HG03342 (cell line): ENCODE results near the gene YY2.
"Not testable (repeated sequence)": the region's sequence is repeated elsewhere in the genome, so short reads cannot be mapped to it uniquely, and the experiment has no call there.

Experiments
- ATAC-seq: cut with Tn5 transposase; IDR thresholded peaks from one replicate; pipeline ENCODE4 v1.9.1; 2021; ENCODE audit warnings: mild to moderate bottlenecking, moderate library complexity; ENCODE audit not compliant: unreplicated experiment

YY2 gene

GRCh38 chrX:21873063-21873775 is 17.4 kb downstream of the YY2 start:
- no peak for ATAC-seq

- not testable (repeated sequence) for ATAC-seq
Observed at GRCh38 chrX:21874182-21874581, 18.4 kb downstream of the YY2 start.

- no peak for ATAC-seq
Observed at GRCh38 chrX:21875013-21875412, 19.2 kb downstream of the YY2 start.

GRCh38 chrX:21881881-21882574 is 26.2 kb downstream of the YY2 start:
- ATAC-seq: no peak

GRCh38 chrX:21883258-21883657 is 27.5 kb downstream of the YY2 start:
- ATAC-seq: no peak

- no peak for ATAC-seq
Observed at GRCh38 chrX:21885568-21885967, 29.8 kb downstream of the YY2 start.

GRCh38 chrX:21905313-21905712 is 49.5 kb downstream of the YY2 start:
- ATAC-seq: no peak

GRCh38 chrX:21905953-21906352 is 50.2 kb downstream of the YY2 start:
- no peak for ATAC-seq

GRCh38 chrX:21907260-21907659 is 51.5 kb downstream of the YY2 start:
- no peak for ATAC-seq
